Fibroblast of mammary gland (primary cell): ENCODE results near the gene THAP9.
"Not testable (repeated sequence)": the region's sequence is repeated elsewhere in the genome, so short reads cannot be mapped to it uniquely, and the experiment has no call there.

ENCODE experiments used
- DNase-seq: peaks from one replicate; pipeline ENCODE4 v3.0.0-alpha.2; 2010; ENCODE audit warnings: low read depth
- H3K4me3 ChIP-seq: 2 replicates; pipeline ENCODE4 v1.5.1; 2011; ENCODE audit warnings: low read depth, mild to moderate bottlenecking, low read length, moderate library complexity; ENCODE audit not compliant: control insufficient read depth
- TF ChIP-seq, protein P1 (sequence below): conservative IDR thresholded peaks from 2 replicates; pipeline ENCODE4 v1.5.1; 2011; ENCODE audit warnings: low read depth, low read length, inconsistent platforms; ENCODE audit not compliant: control insufficient read depth, insufficient read depth

THAP9 gene, protein sequence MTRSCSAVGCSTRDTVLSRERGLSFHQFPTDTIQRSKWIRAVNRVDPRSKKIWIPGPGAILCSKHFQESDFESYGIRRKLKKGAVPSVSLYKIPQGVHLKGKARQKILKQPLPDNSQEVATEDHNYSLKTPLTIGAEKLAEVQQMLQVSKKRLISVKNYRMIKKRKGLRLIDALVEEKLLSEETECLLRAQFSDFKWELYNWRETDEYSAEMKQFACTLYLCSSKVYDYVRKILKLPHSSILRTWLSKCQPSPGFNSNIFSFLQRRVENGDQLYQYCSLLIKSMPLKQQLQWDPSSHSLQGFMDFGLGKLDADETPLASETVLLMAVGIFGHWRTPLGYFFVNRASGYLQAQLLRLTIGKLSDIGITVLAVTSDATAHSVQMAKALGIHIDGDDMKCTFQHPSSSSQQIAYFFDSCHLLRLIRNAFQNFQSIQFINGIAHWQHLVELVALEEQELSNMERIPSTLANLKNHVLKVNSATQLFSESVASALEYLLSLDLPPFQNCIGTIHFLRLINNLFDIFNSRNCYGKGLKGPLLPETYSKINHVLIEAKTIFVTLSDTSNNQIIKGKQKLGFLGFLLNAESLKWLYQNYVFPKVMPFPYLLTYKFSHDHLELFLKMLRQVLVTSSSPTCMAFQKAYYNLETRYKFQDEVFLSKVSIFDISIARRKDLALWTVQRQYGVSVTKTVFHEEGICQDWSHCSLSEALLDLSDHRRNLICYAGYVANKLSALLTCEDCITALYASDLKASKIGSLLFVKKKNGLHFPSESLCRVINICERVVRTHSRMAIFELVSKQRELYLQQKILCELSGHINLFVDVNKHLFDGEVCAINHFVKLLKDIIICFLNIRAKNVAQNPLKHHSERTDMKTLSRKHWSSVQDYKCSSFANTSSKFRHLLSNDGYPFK

DNA sequence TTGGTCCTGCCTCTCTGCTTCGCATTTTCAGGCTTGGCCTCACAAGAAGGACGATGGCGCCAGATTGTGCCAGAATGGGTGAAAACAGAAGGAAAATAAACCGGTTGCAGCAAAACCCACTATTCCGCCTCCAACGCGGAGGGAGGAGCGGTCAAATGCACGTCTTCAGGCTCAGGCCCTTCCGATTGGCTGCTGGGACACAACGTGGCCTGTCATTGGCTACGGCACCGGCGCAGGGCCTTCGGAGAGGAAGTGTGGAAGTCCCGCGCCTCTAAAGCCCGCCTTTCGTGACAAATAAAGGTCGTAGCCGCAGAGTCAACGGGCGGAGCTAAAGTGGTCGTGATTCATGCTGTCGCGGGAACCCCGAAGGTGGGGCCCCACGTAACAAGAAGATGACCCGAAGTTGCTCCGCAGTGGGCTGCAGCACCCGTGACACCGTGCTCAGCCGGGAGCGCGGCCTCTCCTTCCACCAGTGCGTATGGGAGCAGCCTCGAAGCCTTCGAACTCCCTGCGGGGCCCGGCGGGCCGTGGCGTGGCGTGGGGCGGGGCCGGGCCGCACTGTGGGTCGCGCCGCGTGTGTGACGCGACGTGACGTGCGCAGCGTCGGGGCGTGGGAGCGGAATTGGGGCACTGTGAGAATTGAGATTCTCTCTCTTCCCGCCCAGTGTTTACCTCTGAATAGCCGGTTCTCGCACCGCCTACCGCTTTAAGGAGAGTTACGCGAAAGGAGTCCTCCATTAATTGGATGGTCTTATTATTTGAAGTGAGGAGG, at the start of gene THAP9:
Gene THAP9 (plus strand): TSS at position 325 of the 772 bp plus-strand sequence. CDS start 68 bp downstream, at position 393.
- TF ChIP-seq, protein P1, sequence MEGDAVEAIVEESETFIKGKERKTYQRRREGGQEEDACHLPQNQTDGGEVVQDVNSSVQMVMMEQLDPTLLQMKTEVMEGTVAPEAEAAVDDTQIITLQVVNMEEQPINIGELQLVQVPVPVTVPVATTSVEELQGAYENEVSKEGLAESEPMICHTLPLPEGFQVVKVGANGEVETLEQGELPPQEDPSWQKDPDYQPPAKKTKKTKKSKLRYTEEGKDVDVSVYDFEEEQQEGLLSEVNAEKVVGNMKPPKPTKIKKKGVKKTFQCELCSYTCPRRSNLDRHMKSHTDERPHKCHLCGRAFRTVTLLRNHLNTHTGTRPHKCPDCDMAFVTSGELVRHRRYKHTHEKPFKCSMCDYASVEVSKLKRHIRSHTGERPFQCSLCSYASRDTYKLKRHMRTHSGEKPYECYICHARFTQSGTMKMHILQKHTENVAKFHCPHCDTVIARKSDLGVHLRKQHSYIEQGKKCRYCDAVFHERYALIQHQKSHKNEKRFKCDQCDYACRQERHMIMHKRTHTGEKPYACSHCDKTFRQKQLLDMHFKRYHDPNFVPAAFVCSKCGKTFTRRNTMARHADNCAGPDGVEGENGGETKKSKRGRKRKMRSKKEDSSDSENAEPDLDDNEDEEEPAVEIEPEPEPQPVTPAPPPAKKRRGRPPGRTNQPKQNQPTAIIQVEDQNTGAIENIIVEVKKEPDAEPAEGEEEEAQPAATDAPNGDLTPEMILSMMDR: no peak
- DNase-seq: peak; percentile 99
- H3K4me3 ChIP-seq: peak within 1 kb of the TSS; percentile 82

DNA sequence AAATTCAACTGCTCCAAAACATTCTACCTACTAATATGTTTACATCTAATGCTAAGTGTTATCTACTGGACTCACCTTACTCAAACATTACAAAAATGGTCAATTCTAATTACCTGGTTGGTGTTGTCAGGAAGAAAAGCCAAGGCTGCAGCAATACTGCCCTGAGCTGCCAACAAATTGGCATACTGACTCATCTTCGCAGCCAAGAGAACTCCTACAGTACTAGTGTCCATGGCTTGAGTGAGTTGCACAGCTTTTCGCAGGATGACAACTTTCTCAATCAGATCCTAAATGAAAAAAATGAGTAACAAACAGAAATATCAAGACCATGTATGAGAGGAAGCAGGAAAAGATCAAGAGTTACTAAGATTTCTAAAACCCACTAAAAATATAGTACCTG, 49.2 kb upstream of the THAP9 start:
- DNase-seq: no peak
- TF ChIP-seq, protein P1: no peak
- H3K4me3 ChIP-seq: no peak overlapping the region

DNA sequence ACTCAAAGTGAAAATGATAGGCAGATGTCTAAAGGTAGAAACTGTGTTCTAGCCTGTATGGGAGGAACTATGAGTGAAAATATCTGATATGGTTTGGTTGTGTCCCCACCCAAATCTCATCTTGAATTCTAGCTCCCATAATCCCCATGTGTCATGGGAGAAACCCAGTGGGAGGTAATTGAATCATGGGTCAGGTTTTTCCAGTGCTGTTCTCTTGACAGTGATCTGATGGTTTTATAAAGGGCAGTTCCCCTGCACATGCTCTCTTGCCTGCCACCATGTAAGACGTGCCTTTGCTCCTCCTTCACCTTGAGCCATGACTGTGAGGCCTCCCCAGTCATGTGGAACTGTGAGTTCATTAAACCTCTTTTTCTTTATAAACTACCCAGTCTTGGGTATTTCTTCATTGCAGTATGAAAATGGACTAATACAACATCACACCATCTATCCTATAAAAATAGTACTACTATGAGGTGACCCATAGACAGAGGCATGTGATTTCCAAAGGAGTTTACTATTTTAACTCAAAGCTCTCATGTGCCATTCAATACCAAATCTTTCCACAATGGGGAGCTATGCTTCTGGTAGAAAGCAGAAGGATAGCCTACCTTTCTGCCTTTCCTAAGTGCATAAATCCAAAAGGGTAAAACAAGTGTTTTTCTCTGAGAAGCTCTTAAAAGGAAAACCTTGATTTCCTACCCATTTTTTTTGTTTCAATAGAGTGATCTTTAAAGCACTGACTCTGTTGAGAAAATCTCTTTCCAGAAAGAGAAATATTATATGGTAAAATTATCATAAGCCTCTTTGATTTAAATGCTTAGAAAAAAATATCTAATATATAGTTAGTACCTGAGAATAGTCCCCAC, 48.4 kb upstream of the THAP9 start:
- TF ChIP-seq, protein P1: peak; percentile 54
- DNase-seq: peak; percentile 54
- H3K4me3 ChIP-seq: no peak overlapping the region

DNA sequence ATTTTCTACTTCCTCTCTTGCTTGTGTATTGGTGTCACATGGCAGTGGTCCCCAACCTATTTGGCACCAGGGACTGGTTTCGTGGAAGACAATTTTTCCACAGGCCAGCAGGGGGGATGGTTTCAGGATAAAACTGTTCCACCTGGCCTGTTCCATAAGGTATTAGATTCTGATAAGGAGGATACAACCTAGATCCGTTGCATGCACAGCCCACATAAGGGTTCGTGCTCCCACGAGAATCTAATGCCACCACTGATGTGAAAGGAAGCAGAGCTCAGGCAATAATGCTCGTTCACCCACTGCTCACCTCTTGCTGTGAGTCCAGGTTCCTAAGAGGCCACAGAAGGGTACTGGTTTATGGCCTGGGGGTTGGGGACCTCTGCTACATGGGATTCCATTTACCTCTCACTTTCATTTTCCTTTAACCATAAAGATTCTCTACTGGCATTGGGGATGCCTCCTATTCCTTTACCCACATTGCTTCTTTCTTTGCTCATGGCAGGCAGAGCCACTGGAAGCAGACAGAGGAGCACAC, 47.7 kb upstream of the THAP9 start:
- TF ChIP-seq, protein P1: no peak
- no peak overlapping the region for H3K4me3 ChIP-seq
- DNase-seq: no peak

DNA sequence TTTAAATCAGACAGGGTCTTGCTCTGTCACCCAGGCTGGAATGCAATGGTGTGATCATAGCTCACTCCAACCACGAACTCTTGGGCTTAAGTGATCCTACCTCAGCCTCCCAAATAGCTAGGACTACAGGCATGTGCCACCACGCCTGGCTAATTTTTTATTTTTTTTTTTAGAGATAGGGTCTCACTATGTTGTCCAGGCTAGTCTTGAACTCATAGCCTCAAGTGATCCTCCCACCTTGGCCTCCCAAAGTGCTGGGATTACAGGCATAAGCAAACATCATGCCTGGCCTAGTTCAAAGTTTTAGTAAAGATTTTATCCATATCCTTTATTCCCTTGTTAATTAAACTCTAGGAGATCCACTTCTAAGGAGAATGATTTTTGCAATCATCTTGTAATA, 40.0 kb upstream of the THAP9 start:
- DNase-seq, H3K4me3 ChIP-seq: not testable (repeated sequence)

DNA sequence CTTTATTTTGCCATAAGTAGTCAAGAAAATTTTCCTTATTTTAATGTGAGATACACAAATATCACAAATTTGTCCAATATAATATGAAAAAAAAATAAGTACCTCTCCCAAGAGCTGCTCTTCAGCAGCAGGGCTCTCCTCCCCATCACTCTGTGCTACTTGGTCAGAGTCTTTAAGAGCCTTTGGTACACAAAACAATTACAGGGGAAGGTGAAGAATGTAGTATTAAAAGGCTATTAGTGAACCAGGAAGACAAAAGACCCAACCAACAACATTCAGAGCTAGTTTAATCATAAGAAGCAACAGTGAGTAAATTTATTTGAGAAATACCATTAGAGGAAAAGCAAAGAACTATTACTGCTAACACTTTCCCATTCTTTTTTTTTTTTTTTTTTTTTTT, 39.0 kb upstream of the THAP9 start:
- TF ChIP-seq, protein P1: no peak
- H3K4me3 ChIP-seq: no peak overlapping the region
- no peak for DNase-seq
